Activated CD4-positive, CD25-positive, alpha-beta regulatory T cell treated with anti-CD3 and anti-CD28 coated beads, Interleukin-2, amount 50 U/mL, for 72 hours (primary cell): ENCODE data around the gene ZBTB7C.

Experiments used
- DNase-seq: peaks from one replicate; pipeline ENCODE4 v3.0.0; 2021

ZBTB7C gene

GRCh38 chr18:48074929-48075706 lies 334.1 kb downstream of the ZBTB7C start:
- DNase-seq: no peak

- no peak for DNase-seq
Observed at GRCh38 chr18:48073211-48073930, 335.8 kb downstream of the ZBTB7C start.

- no peak for DNase-seq
Observed at GRCh38 chr18:48072428-48073204, 336.6 kb downstream of the ZBTB7C start.

- no peak for DNase-seq
Observed at GRCh38 chr18:48068916-48069445, 340.2 kb downstream of the ZBTB7C start.

GRCh38 chr18:48066225-48066652 lies 342.9 kb downstream of the ZBTB7C start:
- DNase-seq: no peak

GRCh38 chr18:48065601-48065995 lies 343.6 kb downstream of the ZBTB7C start:
- no peak for DNase-seq

- DNase-seq: no peak
Observed at GRCh38 chr18:48064978-48065600, 344.1 kb downstream of the ZBTB7C start.

- DNase-seq: no peak
Observed at GRCh38 chr18:48061781-48062570, 347.2 kb downstream of the ZBTB7C start.

- no peak for DNase-seq
Observed at GRCh38 chr18:48060970-48061369, 348.2 kb downstream of the ZBTB7C start.

GRCh38 chr18:48060346-48060745 lies 348.8 kb downstream of the ZBTB7C start:
- DNase-seq: no peak

- no peak for DNase-seq
Observed at GRCh38 chr18:48059455-48060010, 349.6 kb downstream of the ZBTB7C start.

- no peak for DNase-seq
Observed at GRCh38 chr18:48058486-48058885, 350.7 kb downstream of the ZBTB7C start.

GRCh38 chr18:48057018-48057417 lies 352.2 kb downstream of the ZBTB7C start:
- no peak for DNase-seq

GRCh38 chr18:48055351-48055750 lies 353.8 kb downstream of the ZBTB7C start:
- DNase-seq: no peak

GRCh38 chr18:48053881-48054816 lies 355.0 kb downstream of the ZBTB7C start:
- DNase-seq: no peak

GRCh38 chr18:48052842-48053241 lies 356.3 kb downstream of the ZBTB7C start:
- DNase-seq: no peak

GRCh38 chr18:48051945-48052840 lies 357.0 kb downstream of the ZBTB7C start:
- DNase-seq: no peak

- DNase-seq: no peak
Observed at GRCh38 chr18:48050176-48050575, 359.0 kb downstream of the ZBTB7C start.

- no peak for DNase-seq
Observed at GRCh38 chr18:48049757-48050156, 359.4 kb downstream of the ZBTB7C start.
